MCF 10A (cell line): ENCODE measurements around the gene FAAP100. TPM values are rescaled to one million over a fixed set of nuclear protein-coding genes. Genes with fewer than 3 reads are reported as not detected.

Experiments
- BruUV-seq: library from RNA; stranded (reverse); fragments of 400-500 nt; replicated peaks from 2 replicates; lab custom pipeline; 2021; lab: Mats Ljungman, UMichigan
- CTCF ChIA-PET: fragments of 300-600 bp; sonication (Branson Sonifier 250); formaldehyde crosslinking; extraction: SDS; loops from one replicate; lab custom pipeline; 2021; ENCODE audit warnings: antibody characterized with exemption, inconsistent platforms; lab: Yijun Ruan, JAX
- POLR2A ChIA-PET: fragments of 300-600, 350-650 bp; sonication (Branson Sonifier 250); formaldehyde crosslinking; extraction: SDS; loops from one replicate; lab custom pipeline; 2020; ENCODE audit warnings: antibody characterized with exemption, inconsistent platforms; lab: Yijun Ruan, JAX
- DNase-seq: peaks from one replicate; pipeline ENCODE4 v3.0.0-alpha.2; 2018; ENCODE audit not compliant: unreplicated experiment
- H3K27ac Mint-ChIP-seq: one replicate; pipeline ENCODE4 v1.8.0; 2022; ENCODE audit warnings: mild to moderate bottlenecking, low read depth, mixed read lengths; ENCODE audit not compliant: unreplicated experiment
- H3K27me3 Mint-ChIP-seq: one replicate; pipeline ENCODE4 v1.8.0; 2022; ENCODE audit warnings: mixed read lengths; ENCODE audit not compliant: insufficient read depth, unreplicated experiment
- H3K36me3 Mint-ChIP-seq: one replicate; pipeline ENCODE4 v1.8.0; 2022; ENCODE audit warnings: mild to moderate bottlenecking, moderate library complexity, mixed read lengths; ENCODE audit not compliant: insufficient read depth, unreplicated experiment
- H3K4me1 Mint-ChIP-seq: one replicate; pipeline ENCODE4 v1.8.0; 2022; ENCODE audit warnings: mixed read lengths; ENCODE audit not compliant: insufficient read depth, unreplicated experiment
- H3K4me3 Mint-ChIP-seq: one replicate; pipeline ENCODE4 v1.8.0; 2022; ENCODE audit warnings: mild to moderate bottlenecking, moderate library complexity, mixed read lengths; ENCODE audit not compliant: unreplicated experiment
- H3K9me3 Mint-ChIP-seq: one replicate; pipeline ENCODE4 v1.8.0; 2022; ENCODE audit warnings: mixed read lengths; ENCODE audit not compliant: unreplicated experiment
- intact Hi-C: fragments of 100-400 bp; cut with micrococcal nuclease; formaldehyde crosslinking; loops from 2 replicates; pipeline ENCODE4 v1.14.1; 2022
- total RNA-seq: library from RNA; stranded (reverse); gene quantifications from 2 replicates; pipeline ENCODE4 v1.2.3, GENCODE V29; 2022
- TF ChIP-seq, protein P1 (sequence below): fragments of 200-600 bp; IDR thresholded peaks from one replicate; pipeline ENCODE4 v1.8.0; 2022; ENCODE audit warnings: antibody characterized with exemption, mild to moderate bottlenecking; ENCODE audit not compliant: unreplicated experiment

Gene FAAP100
- total RNA-seq, 1 experiment from 2014 or later: 32.5 TPM

DNA sequence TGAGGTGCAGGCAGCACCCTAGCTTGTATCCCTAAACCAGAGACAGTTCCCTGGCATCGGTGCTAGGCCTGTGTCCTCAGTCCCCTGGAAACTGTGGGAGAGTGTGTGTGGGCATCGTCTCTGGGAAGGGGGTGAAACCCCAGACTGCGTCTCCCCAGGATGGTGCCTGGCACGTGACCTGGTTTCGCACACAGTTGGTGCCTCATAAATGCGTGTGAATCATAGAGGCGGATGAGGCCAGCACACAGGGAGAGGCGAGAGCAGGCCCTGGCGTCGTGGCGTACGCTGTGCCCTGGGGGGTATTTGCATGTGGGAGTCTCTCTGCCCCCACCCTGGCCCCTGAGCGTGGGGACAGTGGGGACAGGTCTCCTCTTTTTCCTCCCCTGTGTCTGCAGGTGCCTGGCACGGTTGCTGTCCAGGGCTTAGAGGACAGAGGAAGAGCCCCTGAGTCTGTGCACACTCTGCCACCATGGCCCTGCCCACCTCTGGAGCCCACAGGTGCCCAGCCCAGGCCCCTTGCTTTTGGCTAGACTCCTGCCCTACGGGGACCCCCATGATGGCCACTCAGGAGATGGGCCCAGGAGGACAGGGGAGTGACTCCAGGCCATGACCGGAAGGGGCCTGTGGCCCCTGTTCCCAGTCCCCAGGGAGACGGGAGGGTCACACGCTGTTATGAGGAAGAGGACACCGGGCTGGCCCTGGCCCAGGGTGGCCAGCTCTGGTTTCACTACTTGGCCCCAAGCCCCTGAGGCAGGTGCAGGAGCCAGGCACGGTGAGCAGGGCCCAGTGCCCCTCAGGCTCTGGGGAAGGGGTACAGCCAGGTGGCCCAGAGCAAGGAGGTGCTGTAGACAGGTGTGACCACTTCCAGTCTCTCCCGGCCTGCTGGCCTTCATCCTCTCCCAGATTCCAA is 25.2 kb downstream of the FAAP100 start:
- BruUV-seq: no TSS peak
- DNase-seq: no peak
- Mint-ChIP-seq H3K4me3 (no peak overlapping the region), H3K9me3 (no peaks in the 10 kb centered on the region), H3K27ac (no peak overlapping the region), H3K27me3 (no peaks in the 10 kb centered on the region), H3K4me1 (no peaks in the 10 kb centered on the region), H3K36me3 (peaks cover 6% of the 10 kb centered on the region)
- intact Hi-C loops: no loop called here
- ChIA-PET POLR2A (no interaction called here), CTCF (no interaction called here)
- TF ChIP-seq, protein P1, sequence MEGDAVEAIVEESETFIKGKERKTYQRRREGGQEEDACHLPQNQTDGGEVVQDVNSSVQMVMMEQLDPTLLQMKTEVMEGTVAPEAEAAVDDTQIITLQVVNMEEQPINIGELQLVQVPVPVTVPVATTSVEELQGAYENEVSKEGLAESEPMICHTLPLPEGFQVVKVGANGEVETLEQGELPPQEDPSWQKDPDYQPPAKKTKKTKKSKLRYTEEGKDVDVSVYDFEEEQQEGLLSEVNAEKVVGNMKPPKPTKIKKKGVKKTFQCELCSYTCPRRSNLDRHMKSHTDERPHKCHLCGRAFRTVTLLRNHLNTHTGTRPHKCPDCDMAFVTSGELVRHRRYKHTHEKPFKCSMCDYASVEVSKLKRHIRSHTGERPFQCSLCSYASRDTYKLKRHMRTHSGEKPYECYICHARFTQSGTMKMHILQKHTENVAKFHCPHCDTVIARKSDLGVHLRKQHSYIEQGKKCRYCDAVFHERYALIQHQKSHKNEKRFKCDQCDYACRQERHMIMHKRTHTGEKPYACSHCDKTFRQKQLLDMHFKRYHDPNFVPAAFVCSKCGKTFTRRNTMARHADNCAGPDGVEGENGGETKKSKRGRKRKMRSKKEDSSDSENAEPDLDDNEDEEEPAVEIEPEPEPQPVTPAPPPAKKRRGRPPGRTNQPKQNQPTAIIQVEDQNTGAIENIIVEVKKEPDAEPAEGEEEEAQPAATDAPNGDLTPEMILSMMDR: no peak

DNA sequence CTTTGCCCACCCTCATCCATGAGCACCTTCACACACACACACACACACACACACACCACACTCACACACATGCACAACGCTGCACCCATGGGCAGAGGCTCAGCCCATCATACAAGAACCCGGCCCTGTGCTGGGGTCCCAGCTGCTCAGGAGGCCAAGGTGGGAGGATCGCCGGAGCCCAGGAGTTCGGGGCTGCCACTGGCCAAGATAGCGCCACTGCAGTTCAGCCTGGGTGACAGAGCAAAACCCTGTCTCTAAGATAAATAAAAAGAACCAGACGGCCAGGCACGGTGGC is 27.3 kb downstream of the FAAP100 start:
- intact Hi-C loops: no loop called here
- Mint-ChIP-seq H3K4me1 (no peaks in the 10 kb centered on the region), H3K27me3 (no peaks in the 10 kb centered on the region), H3K9me3 (no peaks in the 10 kb centered on the region), H3K27ac (no peak overlapping the region), H3K36me3 (peaks cover 6% of the 10 kb centered on the region), H3K4me3 (no peak overlapping the region)
- no peak for DNase-seq
- TF ChIP-seq, protein P1: no peak
- ChIA-PET POLR2A (no interaction called here), CTCF (no interaction called here)
- BruUV-seq: no TSS peak

DNA sequence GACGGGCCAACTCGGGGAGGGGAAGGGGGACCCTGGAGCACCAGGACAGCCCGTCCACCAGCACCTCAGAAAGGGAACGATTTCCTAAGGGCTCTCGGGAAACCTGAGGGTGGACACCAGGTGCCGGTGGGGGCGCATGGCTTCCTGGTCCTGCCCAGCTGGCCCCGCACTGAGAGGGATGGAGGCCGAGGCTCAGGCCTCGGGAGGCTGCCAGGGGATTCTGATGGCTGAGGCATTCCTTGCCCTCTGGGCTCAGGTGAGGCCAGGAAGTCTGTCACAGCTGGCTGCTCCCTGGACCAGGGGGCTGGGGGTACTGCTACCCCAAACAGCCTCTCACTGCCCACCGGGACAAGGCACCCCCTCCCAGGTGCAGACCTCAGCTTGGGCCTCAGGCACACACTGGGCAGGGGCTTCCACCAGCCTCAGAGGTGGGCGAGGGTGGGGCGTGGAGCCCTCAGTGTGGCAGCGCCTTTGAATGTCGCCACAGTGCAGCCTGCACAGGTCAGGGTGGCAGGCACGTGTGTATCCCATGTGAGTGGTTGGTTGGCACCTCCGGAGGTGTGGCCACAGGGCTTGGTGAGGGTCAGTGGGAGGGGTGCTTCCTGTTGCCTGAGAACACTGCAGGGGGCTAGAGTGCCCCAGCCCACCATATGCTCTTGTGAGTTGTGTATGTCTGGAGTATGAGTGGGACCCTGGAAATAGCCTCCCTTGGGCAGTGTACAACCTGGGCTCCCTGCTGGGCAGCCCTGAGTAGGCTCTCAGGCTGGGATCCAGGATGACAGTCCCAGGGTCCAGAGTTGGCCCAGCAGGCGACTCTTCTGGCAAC is 27.9 kb downstream of the FAAP100 start:
- peaks cover 6% of the 10 kb centered on the region for H3K36me3 Mint-ChIP-seq

More for the DNA sequence above, 27.9 kb downstream of the FAAP100 start:
- H3K27me3 Mint-ChIP-seq: no peaks in the 10 kb centered on the region
- ChIA-PET CTCF (no interaction called here), POLR2A (no interaction called here)
- H3K4me1 Mint-ChIP-seq: no peaks in the 10 kb centered on the region
- no peak for DNase-seq
- H3K27ac Mint-ChIP-seq: no peak overlapping the region
- H3K4me3 Mint-ChIP-seq: no peak overlapping the region
- no TSS peak for BruUV-seq
- intact Hi-C loops: no loop called here
- TF ChIP-seq, protein P1: no peak
- no peaks in the 10 kb centered on the region for H3K9me3 Mint-ChIP-seq
